GM18519 (cell line): ENCODE data around the gene PTPRD.

ENCODE experiments used
- ATAC-seq: cut with Tn5 transposase; IDR thresholded peaks from one replicate; pipeline ENCODE4 v1.9.1; 2021; ENCODE audit warnings: mild to moderate bottlenecking, moderate library complexity; ENCODE audit not compliant: unreplicated experiment, low FRiP score

PTPRD gene

DNA sequence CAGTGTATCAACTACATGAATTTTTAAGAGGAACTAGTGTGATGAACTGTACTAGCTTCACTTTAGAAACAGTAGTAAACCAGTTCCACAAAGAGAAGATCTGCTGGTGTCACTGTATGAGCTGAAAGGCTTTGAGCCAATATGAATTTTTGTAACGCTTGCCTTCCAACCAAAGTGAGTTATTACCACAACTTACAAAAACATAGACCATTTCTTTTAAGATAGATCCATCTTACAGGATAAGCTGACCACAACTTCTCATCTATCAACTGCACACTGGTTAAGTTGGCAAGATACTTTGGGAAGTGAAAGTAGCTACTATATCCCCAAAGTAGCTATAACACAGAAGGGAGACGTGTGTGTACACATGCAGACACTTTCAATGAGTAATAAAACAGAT is 1963.6 kb downstream of the PTPRD start:
- ATAC-seq, result no peak

DNA sequence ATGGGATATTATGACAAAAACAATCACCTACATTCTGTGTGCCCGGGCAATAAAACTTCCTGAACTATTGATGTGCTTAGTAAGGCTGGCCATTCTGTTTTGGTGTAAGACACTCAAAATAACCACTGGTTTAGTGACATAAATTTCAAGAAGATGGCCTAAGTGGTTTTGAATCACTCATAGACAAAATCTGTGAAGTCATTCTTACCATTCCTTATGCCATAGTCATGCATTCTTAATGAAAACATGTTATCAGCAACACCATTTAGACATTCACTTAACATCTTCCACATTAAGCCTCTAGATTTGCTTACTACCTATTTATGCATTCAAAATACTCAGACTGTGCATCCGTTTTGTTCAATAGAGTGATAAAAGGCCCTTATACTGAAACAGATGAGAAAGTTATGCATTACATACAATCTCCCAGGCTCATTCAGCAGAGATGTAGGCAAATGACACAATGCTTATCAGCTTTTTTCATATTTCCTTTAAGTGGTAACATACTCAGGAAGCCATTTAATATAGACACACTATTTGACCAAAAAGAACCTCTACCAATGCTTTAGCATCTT is 1964.4 kb downstream of the PTPRD start:
- no peak for ATAC-seq

DNA sequence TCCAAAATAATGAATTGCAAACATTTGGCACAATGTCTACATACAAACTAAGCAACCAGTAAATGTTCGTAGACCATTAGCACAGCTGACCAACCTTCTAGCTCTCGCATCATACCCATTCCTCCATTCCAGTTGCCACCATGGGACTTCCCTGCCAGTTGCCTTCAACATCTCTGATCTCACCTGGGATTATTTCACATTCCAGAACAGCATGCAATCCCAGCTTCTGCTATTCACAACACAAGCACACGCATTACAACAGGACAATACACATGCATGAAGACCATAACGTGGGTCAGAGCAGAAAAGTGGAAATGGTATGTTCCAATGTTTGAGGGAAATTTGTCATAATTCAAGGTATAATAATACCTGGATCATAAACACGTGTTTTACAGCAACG is 1965.0 kb downstream of the PTPRD start:
- ATAC-seq, result no peak

DNA sequence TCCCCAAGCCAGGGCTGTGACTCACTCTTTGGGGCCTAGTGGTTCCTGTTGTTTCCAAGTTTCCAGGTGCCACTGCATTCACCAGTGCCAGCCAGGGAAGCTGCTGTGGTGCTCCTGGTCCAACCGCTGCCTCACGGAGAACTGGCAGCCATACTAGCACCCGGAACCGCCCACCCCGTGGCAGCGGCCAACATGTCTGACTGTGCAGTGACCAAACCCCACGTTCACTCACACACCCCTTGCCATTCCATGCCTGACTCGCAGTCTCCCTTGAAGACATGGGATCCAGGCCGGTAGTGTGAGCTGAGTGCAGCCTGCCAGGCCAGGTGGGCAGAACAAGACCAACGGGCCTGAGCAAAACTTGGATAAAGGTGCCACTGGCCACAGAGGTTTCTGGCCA is 1968.2 kb downstream of the PTPRD start:
- ATAC-seq, result no peak

DNA sequence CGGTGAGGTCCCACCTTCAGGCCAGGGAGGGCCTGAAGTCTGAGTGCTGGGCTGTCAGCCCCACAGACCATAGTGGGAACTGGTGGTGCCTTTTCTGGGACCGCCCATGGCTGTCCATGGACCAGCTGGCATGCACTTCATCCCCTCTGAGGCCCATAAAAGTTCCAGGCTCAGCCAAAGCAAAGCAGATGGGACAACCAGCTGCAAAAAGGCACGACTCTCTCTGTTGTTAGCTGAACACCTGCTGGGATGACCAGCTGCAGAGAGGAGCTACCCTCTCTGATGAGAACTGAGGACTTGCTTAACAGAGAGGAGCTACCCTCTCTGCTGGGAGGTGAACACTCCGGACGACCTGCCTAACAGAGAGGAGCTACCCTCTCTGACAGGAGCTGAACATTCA is 1968.9 kb downstream of the PTPRD start:
- no peak for ATAC-seq

DNA sequence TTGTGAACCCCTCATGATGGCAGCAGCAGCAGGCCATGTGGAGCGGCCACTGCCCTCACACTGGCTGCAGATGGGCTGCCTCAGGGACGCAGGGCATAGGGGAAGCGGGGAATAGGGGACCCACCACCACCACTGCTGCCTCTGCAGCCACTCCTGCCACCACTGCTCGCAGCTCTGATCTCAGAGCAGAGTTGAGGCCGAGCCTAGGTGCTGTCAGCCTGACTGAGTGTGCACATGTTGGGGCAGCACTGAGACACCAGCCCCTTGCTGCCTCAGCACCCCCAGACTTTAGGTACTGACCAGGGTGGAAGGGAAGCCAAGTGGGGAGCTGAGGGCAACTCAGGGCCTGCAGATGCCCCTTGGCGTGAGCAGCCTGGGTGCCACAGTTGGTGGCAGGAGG is 1969.3 kb downstream of the PTPRD start:
- no peak for ATAC-seq

DNA sequence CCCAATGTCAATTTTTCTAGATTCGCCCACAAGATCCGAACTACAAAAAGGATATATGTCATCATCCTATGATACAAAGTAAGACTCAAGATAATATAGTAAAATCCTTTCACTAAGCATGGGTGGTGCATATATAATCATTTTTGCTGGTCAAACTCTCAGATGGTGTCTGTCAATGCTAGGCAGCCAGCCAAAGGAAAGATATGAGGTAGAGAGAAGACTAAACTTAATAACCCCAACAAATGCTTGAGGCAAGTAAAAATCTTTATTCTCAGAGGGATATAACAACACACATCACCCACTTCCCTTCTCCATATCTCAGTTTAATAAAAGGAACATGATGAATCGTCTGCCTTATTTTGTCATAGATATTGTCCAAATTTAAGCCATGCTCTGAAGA is 1972.0 kb downstream of the PTPRD start:
- ATAC-seq, result no peak

DNA sequence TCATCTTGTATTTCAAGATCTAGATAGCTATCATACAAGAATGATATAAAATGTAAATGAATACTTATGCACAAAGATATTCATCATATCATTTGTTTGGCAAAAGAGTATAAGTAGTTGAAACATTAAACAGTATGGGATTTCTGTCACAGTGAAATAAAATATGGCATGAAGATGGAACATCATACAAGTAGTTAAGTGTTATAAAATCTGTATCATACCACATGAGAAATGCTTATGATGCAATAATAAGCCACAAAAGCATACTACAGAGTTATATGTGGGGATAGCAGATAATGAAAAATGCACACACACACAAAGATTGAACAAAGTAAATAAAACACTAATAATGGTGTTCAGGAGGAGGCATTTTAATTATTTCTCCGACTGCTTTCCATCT is 1975.2 kb downstream of the PTPRD start:
- no peak for ATAC-seq

DNA sequence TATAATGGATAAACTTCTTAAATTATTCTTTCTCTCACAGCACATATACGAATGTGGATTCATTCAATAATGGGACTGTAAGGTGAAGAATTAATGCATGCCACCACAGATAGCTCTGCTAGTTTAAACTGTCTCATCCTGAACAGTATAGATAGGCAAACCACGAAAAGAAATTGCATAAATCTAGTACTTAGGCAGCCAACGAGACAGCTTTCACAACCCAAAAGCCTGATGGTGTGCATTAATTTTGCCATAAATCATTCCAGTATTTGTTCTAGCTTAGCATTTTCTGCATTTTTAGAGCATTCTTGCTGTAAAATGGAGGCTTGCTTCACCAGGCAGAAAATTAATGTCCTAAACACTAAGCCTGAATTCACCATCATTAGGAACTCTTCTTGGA is 1979.0 kb downstream of the PTPRD start:
- no peak for ATAC-seq

DNA sequence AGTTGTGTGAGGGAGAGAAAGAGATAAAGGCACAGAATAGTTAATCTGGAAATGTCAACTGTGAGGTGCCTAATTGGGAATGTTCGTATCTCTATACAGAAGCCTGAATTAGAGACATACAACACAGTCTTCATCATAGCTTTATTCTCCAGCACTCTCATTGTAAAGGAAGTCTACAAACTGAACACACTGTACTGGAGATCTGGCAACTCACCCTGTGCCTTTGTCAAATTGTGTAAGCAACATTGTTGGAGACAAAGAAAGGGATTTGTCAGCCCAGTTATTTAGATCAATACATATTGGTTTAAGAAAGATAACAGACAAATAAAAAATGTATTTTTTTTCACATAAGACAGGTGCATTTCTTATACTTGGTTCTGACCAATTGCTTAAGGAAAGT is 1980.3 kb downstream of the PTPRD start:
- ATAC-seq, result no peak

DNA sequence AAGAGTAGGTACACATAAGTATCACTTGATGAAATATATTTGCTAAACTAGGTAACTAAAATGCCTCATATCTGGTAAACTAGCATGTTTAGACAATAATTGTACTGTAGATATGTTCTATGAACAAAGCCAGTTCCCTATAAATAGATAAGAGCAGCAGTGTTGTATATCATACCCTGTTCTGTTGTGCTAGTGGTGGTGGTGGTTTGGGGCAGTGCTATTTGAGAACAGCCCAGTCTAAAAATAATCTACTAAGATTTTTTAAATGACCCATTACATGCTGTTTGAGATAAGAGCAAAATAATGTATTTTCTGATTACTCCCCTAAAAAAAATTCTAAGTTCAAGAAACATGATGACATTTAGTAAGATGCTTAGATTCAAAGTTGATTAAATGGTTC is 1984.0 kb downstream of the PTPRD start:
- ATAC-seq, result no peak

DNA sequence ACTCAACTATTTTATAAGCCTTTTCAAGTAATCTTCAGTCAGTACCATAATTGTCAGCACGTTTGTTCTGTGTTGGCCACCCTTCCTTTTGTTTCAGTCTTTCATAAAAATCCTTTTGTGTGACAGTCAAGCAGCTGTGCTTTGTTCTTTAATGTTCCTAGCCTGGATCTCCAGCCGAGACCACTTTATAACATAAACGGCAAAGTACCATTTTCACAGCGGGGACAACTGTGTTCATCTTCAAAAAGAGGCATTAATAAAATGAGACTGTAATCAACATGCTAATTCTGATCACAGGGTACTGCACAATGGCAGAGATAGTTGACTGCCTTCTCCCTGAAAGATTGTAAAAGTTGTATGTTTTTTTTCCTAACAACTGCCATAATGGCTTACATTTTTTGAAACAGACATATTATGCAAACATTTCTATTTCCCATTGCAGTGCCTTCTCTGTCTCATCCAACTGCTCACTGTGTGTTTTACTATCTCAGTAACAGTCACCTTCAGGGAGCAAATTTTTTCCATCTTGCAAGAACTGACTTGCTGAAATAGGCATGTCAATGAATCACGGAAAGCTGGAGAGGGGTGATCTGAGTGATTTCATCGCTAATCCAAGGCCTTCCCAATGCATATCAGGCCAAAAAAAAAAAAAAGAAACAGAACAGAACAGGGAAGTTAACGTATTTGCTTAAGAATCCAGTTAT is 1984.7 kb downstream of the PTPRD start:
- ATAC-seq, result no peak

DNA sequence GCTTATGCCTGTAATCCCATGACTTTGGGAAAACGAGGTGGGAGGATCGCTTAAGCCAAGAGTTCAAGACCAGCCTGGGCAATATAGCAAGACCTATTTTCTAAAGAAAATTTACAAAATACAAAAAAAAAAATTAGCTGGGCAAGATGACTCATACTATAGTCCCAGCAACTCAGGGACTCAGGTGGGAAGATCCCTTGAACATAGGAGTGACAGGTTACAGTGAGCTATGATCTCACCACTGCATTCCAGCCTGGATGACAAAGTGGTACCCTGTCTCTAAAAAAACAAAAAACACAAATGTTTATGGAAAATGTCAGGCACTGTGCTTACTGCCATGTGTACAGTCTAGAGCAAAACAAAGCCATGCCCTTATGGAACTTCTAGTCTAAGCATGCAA is 1989.9 kb downstream of the PTPRD start:
- ATAC-seq, result no peak

DNA sequence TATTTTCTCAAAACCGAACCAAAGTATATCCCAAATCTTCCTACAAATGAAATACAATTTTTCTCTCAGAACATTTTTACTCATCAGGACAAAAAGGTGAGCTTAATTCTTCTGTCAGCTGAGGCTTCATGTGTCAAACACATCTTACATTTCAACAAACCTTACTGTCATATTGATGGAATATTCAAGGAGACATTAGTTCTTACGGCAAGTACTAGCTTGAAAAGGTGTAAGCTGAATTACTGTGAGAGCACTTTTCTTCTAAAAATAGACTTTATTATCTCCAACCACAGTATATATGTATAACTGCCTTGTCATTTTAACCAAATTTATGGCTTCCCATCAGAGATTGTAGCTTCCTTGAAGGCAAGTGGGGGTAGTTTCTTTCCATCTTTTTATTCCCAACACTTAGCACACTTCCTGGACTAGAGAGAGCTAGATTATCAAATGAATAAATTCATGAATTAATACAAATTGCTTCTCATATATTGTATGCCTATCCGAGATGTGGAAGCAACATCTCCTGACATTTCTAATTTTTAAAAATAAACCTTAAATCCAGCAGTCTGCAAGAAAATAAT is 1990.5 kb downstream of the PTPRD start:
- ATAC-seq, result no peak

DNA sequence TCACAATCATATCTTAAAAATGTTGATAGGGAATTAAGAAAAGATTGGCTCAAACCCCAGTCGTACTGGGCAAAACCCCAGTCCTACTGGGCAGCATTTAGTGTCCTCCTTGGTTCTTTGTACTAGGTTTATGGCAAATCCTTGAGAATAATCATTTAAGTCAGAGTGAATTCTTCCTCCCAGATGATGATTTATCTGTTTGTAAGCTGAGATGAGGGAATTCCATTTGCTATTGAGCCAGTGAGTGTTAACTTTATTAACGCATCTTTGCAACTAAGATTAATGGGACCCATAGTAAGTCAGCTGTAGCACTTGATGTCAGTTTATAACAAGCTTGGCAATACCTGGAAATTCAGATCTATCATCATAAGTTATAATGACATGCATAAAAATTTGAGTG is 1991.4 kb downstream of the PTPRD start:
- ATAC-seq, result no peak

DNA sequence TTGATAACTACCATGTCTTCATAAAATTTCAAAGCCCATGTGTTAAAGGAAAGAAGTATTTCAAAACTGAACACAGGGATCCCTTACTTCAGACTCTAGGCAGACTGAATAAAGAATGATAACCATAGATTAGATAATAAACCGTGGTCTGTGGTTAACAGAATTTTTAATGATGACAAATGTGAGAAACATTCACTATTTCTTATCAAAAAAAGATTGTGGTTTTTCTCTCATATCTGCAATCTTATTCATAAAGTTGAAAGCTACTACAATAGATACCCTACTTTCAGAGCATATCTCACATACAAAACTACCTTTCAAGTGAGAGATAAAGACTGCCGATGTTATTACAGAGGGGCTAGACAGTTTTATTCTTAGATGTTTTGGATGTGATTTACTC is 1996.4 kb downstream of the PTPRD start:
- ATAC-seq, result no peak

DNA sequence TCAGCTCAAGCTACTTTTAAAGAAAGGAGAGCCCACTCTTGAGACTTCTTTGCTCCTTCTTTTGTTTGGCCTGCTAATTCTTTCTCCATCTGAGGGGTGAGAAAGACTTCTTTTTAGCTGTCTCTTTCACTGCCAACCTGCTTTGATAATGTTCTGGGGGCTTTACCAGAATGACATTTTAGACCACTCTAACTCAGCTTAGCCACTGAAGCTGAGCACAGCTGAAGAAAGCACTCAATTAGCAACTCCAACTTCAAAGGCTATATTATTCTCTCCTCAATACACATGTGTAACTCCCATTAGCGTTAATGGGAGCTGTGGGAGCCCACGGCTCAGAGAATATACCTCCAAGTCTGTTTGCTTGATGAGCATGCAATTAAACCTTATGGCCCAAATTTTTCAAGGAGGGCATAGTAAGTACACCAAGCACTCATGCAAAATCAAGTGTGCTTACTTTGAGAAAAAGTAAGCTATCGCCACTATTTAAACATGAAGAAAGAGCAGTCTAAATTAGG is 1997.8 kb downstream of the PTPRD start:
- ATAC-seq, result no peak

DNA sequence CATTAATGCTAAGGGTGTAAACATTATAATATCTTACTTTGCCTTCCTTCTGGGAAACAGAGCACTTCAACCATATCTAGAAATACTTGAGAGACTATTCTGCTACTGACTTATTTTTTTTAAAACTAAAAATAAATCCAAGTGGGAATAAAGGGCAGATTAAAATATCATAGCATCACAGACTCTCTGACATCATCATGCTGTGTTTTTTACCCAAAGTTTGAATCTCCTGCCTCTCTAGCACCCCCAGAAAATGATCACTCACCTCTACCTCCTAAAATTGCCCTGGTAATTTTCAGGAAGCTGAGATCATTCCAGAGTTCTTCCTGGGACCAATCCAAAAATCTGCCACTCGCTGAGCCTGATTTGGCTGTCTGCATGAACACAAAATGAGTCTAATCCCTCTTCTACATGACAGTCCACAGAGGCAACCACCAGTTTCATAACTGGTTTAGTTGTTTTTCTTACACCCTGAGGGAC is 1999.4 kb downstream of the PTPRD start:
- ATAC-seq, result no peak

DNA sequence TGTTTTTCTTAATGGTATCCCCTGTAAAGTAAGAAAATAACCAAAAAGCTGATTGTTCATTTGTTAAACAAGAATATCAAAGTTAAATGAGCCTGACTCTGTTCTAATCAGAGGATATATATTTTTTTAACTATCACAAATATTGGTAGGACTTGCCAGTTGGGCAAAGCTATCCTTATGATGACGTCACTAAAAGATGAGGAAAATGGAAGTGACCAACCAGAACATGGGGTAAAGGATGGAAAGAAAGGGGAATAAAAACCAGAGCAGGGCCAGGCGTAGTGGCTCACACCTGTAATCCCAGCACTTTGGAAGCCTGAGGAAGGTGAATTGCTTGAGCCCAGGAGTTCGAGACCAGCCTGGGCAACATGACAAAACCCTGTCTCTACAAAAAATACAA is 2001.6 kb downstream of the PTPRD start:
- no peak for ATAC-seq

DNA sequence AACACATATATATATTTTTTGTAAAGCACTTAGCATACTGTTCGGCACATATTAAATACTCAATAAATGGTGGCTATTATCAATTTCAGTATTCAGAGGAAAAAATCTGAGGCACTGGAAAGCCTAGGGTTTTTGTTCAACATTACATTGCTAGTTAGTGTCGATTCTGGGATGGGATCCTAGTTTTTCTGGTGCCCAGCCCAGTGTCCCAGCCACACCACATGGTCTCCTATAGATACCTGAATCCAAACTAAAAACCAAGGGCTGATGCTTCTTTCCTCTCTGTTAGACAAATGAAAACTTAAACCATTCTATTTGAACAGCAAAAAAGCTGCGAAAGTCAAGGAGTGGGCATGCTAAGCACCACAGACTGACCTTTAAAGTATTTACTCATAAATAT is 2002.5 kb downstream of the PTPRD start:
- ATAC-seq, result no peak

DNA sequence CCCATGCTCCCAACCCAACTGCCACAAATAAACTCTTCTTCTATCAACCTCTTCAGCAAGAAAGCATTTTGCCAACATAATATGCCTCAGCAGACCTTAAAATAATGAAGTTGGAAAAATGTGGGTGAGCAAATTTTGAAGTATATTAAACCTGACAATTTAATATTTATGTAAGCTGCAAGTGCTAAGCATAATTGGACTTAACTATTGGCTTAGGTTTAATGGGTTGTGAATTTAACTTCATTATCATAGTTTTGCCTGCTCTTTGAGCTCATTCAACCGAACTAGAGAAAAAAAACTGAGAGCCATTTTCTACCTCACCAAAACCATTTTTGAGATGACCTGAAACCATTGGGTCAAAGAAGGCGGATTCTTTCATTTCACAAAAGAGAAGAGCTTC is 2007.7 kb downstream of the PTPRD start:
- ATAC-seq, result no peak

DNA sequence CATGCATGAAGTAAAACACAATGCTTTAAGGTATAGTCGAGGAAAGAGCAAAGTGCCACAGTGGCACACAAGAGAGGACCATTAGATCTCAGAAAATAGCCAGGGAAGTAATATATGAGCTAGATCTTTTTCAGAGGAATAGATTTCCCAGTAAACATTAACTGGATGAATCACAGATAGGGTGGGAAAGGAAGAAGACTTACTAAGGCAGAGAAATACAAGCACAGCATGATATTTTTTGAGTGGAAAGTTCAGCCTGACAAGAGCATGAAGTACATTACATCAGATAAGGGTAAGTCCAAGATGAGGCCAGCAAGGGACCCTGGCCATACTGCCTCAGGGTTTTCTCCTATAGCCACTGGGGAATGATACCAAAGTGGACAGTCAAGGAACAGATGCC is 2008.6 kb downstream of the PTPRD start:
- no peak for ATAC-seq
